Ovary (tissue), 9 donors: ENCODE data around the gene NUDCD3. TPM values are rescaled to one million over a fixed set of nuclear protein-coding genes. Genes with fewer than 3 reads are reported as not detected.

Source experiments
- DNase-seq, 5 donors: peaks; one replicate each; pipeline ENCODE4 v3.0.0-alpha.2; 2019 to 2020
- H3K27ac ChIP-seq, 2 donors: fragments of 200-600 bp; one replicate each; pipeline versions ENCODE4 v1.5.1 to v1.8.0; 2019 to 2022
- H3K27me3 ChIP-seq: fragments of 200-600 bp; one replicate; pipeline ENCODE4 v1.8.0; 2022
- H3K36me3 ChIP-seq: fragments of 200-600 bp; sonication (generic); one replicate; pipeline ENCODE4 v1.5.1; 2019
- H3K4me1 ChIP-seq: one replicate; pipeline ENCODE4 v1.8.1; 2013; ENCODE audit warnings: mild to moderate bottlenecking, moderate library complexity; ENCODE audit not compliant: insufficient read depth
- H3K4me3 ChIP-seq: fragments of 200-600 bp; sonication (generic); one replicate; pipeline ENCODE4 v1.5.1; 2017
- H3K9me3 ChIP-seq, 2 donors: fragments of 200-600 bp in 1 of 2; sonication (generic) in 1 of 2; one replicate each; pipeline versions ENCODE4 v1.5.1 to v1.8.1; 2013 to 2019; ENCODE audit warnings: mild to moderate bottlenecking in 1 of 2, moderate library complexity in 1 of 2
- EP300 ChIP-seq: sonication (generic); formaldehyde crosslinking; IDR thresholded peaks from one replicate; pipeline ENCODE4 v1.6.1; 2017; ENCODE audit warnings: antibody characterized with exemption
- POLR2A ChIP-seq: fragments of 450-650 bp; IDR thresholded peaks from one replicate; pipeline ENCODE4 v1.6.1; 2017; ENCODE audit warnings: antibody characterized with exemption, mild to moderate bottlenecking, moderate library complexity
- WGBS, 3 donors: extraction: QIAGEN DNeasy Blood & Tissue Kit in 1 of 3; methylation state at CpG; one replicate each; pipeline versions ENCODE4 v1.1.5 to v1.1.7; 2013 to 2017; 5-methylcytosine and 5-hydroxymethylcytosine counted together
- intact Hi-C, 4 donors: fragments of 100-400 bp; cut with DNase I; formaldehyde crosslinking; loops; one replicate each; pipeline versions ENCODE4 v1.11.0 to v1.15.1; 2022 to 2023
- polyA plus RNA-seq, 2 donors: library from polyadenylated mRNA; stranded (reverse); fragments of 200-250 nt in 1 of 2; fragments of 350-450 nt in 1 of 2; fragmentation: Illumina TruSeq in 1 of 2; extraction: RNeasy Lipid Tissue Mini Kit (QIAGEN cat#74804) in 1 of 2; gene quantifications; one replicate each; pipeline ENCODE4 v1.2.3, GENCODE V29; 2013 to 2014
- total RNA-seq, 7 donors: library from RNA; depleted of rRNA in 2 of 7; stranded (reverse); fragments of >200 nt in 2 of 7; fragmentation: NEBNext Ultra II Directional in 3 of 7; extraction: Animal tissue kit (Norgen Biotek cat#: 25700) in 3 of 7; gene quantifications; one replicate each; pipeline versions ENCODE4 v1.1.0 to v1.2.4, GENCODE V29; 2016 to 2023
- TF ChIP-seq, protein P1 (sequence below), 3 donors: fragments of 450-650 bp in 2 of 3; fragments of 200-600 bp in 1 of 3; IDR thresholded peaks; one replicate each; pipeline versions ENCODE4 v1.5.1 to v1.8.0; 2016 to 2022; ENCODE audit warnings: antibody characterized with exemption in 3 of 3, mild to moderate bottlenecking in 1 of 3
- donor health status: DM: no; HTN: no; CAD: no; lungs with moderate emphysema.
- donor health status: DM: no; HTN: no; CAD: no.
- donor health status: Bipolar disorder and iron deficiency.
- donor health status: DM: yes; HTN: yes; CAD: no.
- donor health status: DM: no; HTN: no; CAD: no.
- donor health status: DM: yes; HTN: yes; CAD: no.

The NUDCD3 gene
- total and polyA plus RNA-seq, 9 donors: 32.1 to 117 (median 102) TPM

DNA sequence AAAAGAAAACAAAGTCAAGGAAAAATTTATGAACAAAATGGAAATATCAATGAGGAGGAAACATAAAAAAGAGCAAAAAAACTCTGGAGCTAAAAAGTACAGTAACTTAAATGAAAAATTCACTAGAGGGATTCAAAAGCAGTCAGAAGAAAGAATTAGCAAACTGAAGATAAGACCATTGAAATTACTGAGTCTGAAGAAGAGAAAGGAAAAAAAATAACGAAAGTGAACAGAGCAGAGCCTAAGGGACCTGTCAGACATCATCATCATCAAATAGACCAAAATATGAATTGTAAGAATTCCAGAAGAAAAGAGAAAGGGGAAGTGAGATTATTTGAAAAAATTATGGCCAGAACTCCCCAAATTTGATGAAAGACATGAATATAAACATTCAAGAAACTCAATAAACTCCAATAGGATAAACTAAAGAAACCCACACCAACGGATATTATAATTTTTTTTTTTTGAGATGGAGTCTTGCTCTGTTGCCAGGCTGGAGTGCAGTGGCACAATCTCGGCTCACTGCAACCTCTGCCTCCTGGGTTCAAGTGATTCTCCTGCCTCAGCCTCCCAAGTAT, 34.4 kb upstream of the NUDCD3 start:
- no peak for DNase-seq
- Histone ChIP-seq H3K4me1 (no peaks in the 10 kb centered on the region), H3K27ac (no peak overlapping the region), H3K27me3 (no peaks in the 10 kb centered on the region), H3K4me3 (no peak overlapping the region), H3K9me3 (peaks cover 0 to 3% of the 10 kb centered on the region in 2 donors), H3K36me3 (no peaks in the 10 kb centered on the region)
- intact Hi-C loops: no loop called here
- WGBS, 3 donors: 72 to 83% (median 76%) methylated on average over 3 of the region's 3 CpGs
- TF ChIP-seq, protein P1, sequence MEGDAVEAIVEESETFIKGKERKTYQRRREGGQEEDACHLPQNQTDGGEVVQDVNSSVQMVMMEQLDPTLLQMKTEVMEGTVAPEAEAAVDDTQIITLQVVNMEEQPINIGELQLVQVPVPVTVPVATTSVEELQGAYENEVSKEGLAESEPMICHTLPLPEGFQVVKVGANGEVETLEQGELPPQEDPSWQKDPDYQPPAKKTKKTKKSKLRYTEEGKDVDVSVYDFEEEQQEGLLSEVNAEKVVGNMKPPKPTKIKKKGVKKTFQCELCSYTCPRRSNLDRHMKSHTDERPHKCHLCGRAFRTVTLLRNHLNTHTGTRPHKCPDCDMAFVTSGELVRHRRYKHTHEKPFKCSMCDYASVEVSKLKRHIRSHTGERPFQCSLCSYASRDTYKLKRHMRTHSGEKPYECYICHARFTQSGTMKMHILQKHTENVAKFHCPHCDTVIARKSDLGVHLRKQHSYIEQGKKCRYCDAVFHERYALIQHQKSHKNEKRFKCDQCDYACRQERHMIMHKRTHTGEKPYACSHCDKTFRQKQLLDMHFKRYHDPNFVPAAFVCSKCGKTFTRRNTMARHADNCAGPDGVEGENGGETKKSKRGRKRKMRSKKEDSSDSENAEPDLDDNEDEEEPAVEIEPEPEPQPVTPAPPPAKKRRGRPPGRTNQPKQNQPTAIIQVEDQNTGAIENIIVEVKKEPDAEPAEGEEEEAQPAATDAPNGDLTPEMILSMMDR (IDR thresholded peaks at IDR 0.05): no peak
- TF ChIP-seq POLR2A: no peak
- TF ChIP-seq EP300: no peak

DNA sequence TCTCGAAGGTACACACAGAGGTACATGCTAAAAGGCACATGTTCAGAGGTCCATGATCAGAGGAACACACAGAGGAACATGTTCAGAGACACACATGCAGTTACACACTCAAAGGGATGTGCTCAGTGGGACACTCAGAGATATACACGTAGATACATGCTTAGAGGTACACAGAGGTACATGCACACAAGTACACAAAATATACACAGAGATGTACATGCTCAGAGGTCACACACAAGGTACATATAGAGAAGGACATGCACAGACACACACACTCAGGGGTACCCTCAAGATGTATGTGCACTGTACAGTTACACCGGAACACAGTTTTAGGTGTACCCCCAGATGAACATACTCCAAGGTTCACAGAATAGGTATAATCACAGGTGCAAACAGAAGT, 31.9 kb upstream of the NUDCD3 start:
- WGBS, 3 donors: 84 to 92% (median 90%) methylated on average over 3 of the region's 3 CpGs
- no peak for DNase-seq
- Histone ChIP-seq H3K36me3 (no peaks in the 10 kb centered on the region), H3K4me3 (no peak overlapping the region), H3K4me1 (no peaks in the 10 kb centered on the region), H3K9me3 (peaks cover 0 to 3% of the 10 kb centered on the region in 2 donors), H3K27ac (no peak overlapping the region), H3K27me3 (no peaks in the 10 kb centered on the region)
- intact Hi-C loops: no loop called here
- TF ChIP-seq, protein P1 (IDR thresholded peaks at IDR 0.05): no peak

DNA sequence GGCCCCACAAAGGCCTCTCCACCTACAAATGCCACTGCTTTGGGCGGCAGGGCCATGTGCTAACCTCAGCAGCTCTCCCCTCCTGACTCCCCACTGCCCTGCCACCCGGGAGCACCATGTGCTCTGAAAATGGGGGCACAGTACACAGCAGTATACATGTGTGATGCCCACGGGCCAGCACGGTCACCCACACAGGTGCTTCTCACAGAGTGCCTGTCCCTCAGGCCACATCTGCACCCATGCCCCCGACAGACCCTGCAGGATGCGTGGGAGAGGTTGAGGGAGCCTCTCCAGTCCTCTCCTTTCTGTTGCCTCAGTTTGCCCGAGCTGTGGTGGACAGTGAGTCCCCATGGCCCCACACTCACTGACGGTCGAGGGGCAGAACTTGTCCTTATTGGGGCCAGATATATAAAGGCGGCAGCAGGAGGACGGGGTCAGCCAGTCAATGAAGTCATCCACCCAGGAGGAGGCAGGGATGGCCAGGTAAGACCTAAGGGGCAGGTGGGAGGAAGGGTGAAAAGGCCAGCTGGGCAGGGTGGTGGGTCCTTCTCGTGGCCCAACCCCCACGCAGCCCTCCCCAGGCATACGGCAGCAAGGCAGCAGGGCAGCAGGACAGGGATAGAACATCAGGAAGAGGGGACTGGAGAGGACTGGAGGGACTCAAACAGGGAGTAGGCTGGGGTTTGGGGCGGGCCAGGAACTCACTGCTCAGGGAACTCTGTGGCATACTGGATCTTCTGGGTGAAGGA, 31.1 kb upstream of the NUDCD3 start:
- H3K9me3 ChIP-seq: peaks cover 0 to 3% of the 10 kb centered on the region in 2 donors
- TF ChIP-seq EP300: no peak
- TF ChIP-seq, protein P1 (IDR thresholded peaks at IDR 0.05): no peak
- no peak for TF ChIP-seq POLR2A
- H3K27ac ChIP-seq: no peak overlapping the region
- 78 to 81% (median 78%) methylated on average over 15 of the region's 15 CpGs for WGBS, 3 donors
- no peaks in the 10 kb centered on the region for H3K4me1 ChIP-seq
- DNase-seq: no peak
- H3K4me3 ChIP-seq: no peak overlapping the region
- H3K36me3 ChIP-seq: no peaks in the 10 kb centered on the region
- H3K27me3 ChIP-seq: no peaks in the 10 kb centered on the region
- intact Hi-C loops: no loop called here

DNA sequence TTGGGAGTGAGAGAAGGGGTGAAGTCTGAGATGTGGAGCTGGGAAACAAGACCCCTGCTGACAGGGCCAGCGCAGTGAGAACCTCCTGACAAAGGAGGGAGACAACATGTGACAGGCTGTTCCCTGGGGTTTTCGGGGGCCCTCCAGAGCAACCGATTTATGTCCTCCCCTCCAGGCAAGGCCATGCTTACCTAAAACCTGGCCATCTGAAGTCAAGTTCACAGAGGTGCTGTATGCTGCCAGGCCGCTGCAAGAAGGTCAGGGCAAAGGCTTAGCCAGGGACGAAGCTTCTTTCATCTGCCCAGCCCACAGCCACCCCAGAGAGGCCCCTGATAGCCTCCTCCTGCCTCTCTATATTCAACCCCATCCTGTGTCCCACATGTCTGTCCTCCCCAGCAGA, 30.1 kb upstream of the NUDCD3 start:
- 81 to 84% (median 82%) methylated on average over 5 of the region's 5 CpGs for WGBS, 3 donors
- intact Hi-C loops: no loop called here

More for the DNA sequence above, 30.1 kb upstream of the NUDCD3 start:
- TF ChIP-seq, protein P1 (IDR thresholded peaks at IDR 0.05): no peak
- TF ChIP-seq EP300 (no peak), POLR2A (no peak)
- Histone ChIP-seq H3K4me1 (no peaks in the 10 kb centered on the region), H3K9me3 (peaks cover 0 to 3% of the 10 kb centered on the region in 2 donors), H3K27me3 (no peaks in the 10 kb centered on the region), H3K4me3 (no peak overlapping the region), H3K27ac (no peak overlapping the region), H3K36me3 (no peaks in the 10 kb centered on the region)
- no peak for DNase-seq
